ENCODE data around the gene ARHGAP26.

DNA sequence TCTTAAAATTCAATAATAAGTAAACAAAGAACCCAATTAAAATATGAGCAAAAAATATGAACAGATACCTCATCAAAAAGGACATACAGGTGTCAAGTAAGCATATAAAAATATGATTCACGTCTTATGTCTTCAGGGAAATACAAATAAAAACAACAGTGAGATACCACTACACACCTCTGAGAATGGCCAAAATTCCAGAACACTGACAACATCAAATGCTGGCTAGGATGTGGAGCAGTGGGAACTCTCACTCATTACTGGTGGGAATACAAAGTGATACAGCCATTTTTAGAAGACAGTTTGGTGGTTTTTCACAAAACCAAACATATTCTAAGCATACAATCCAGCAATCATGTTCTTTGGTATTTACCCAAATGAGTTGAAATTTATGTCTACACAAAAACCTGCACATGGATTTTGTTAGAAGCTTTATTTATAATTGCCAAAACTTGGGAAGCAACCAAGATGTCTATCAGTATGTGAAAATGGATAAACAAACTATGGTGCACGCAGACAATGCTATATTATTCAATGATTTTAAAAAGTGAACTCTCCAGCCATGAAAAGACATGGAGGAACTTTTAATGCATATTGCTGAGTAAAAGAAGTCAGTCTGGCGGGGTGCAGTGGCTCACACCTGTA lies 381.0 kb downstream of the ARHGAP26 start:
- TF ChIP-seq POLR2A (IDR thresholded peaks at IDR 0.05): no peak
- TF ChIP-seq CTCF (IDR thresholded peaks at IDR 0.05): no peak
- no peak for TF ChIP-seq EP300 (IDR thresholded peaks at IDR 0.05)
- no peak for TF ChIP-seq POLR2AphosphoS5 (IDR thresholded peaks at IDR 0.05)
